ENCODE measurements around the gene SLAMF6. TPM values are rescaled to one million over a fixed set of nuclear protein-coding genes. Genes with fewer than 3 reads are reported as not detected.

The SLAMF6 gene
- total RNA-seq, 4 donors from 2014 or later: 0.49 to 1.2 (median 0.62) TPM; not detected in 1

DNA sequence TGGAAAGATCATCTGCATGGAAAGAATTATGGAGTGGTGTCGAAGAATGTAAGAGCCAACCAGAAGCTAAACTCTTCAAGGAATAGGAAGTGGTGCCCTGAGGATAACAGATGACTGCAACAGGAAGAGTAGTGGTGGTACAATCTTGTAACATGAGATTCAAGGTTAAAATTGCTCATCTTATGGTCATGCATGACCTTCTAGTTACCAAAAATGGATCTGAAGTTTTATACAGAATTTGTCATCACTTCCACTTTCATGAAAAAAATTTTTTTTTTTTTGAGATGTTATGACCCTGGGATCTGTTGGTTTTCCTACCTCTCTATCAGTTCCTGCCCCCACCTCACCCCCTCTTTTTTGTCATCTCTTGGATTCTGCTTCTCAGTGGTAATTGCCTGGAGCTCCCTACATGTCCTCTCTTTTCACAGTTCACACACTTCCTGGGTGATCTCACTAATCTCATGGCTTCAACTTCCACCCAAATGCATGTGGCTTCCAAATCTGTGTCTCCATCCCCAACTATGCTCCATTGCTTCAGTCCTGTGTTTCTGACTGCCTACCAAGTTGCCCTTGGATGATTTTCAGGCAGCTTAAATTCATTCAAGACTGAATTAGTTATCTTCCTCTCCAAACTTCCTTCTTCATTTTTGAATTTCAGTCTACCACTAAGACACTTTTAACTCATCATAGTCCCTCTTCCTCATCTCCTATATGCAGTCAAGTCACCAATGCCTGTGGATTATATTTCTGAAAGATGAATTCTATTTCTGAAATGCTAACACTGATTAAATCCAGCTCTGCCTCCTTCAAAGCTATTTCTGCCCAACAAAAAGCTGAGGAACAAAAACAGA, 48.4 kb downstream of the SLAMF6 start:
- no peak overlapping the region for H3K27ac ChIP-seq
- H3K27me3 ChIP-seq: no peaks in the 10 kb centered on the region
- no peaks in the 10 kb centered on the region for H3K9me3 ChIP-seq
- H3K4me1 ChIP-seq: no peaks in the 10 kb centered on the region
- no peak overlapping the region for H3K4me3 ChIP-seq
- TF ChIP-seq POLR2A (IDR thresholded peaks at IDR 0.05) (no peak), POLR2AphosphoS5 (IDR thresholded peaks at IDR 0.05) (no peak), EP300 (IDR thresholded peaks at IDR 0.05) (no peak)
- TF ChIP-seq, protein P1, sequence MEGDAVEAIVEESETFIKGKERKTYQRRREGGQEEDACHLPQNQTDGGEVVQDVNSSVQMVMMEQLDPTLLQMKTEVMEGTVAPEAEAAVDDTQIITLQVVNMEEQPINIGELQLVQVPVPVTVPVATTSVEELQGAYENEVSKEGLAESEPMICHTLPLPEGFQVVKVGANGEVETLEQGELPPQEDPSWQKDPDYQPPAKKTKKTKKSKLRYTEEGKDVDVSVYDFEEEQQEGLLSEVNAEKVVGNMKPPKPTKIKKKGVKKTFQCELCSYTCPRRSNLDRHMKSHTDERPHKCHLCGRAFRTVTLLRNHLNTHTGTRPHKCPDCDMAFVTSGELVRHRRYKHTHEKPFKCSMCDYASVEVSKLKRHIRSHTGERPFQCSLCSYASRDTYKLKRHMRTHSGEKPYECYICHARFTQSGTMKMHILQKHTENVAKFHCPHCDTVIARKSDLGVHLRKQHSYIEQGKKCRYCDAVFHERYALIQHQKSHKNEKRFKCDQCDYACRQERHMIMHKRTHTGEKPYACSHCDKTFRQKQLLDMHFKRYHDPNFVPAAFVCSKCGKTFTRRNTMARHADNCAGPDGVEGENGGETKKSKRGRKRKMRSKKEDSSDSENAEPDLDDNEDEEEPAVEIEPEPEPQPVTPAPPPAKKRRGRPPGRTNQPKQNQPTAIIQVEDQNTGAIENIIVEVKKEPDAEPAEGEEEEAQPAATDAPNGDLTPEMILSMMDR (IDR thresholded peaks at IDR 0.05): no peak
- no peaks in the 10 kb centered on the region for H3K36me3 ChIP-seq
- no peak for ATAC-seq
- WGBS, 2 donors (ENCODE audit: low coverage in 1 of 2): 76 to 90% methylated on average over 1 of the region's 1 CpG

DNA sequence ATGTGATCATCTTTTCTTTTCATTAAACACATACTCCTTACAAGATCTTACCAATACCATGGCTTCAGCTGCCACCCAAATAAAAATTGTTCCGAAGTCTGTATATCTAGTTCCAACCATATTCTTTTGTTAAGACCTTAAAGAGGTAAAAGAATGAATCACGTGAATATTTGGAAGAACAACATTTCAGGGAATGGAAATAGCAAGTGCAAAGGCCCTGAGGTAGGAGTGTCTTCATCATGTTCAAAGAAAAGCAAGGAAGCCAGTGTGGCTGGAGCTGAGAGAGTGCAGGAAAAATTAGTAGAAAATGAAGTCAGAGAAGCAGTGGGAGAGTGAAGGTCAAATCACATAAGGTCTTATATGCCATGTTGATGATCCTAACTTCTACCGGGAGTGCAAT, 50.9 kb downstream of the SLAMF6 start:
- Histone ChIP-seq H3K36me3 (no peaks in the 10 kb centered on the region), H3K4me3 (no peak overlapping the region), H3K27me3 (no peaks in the 10 kb centered on the region), H3K27ac (no peak overlapping the region), H3K4me1 (no peaks in the 10 kb centered on the region), H3K9me3 (no peaks in the 10 kb centered on the region)
- no peak for ATAC-seq
- TF ChIP-seq POLR2A (IDR thresholded peaks at IDR 0.05) (no peak), POLR2AphosphoS5 (IDR thresholded peaks at IDR 0.05) (no peak), EP300 (IDR thresholded peaks at IDR 0.05) (no peak)
- TF ChIP-seq, protein P1 (IDR thresholded peaks at IDR 0.05): no peak
- 90 to 100% methylated on average over 3 of the region's 3 CpGs for WGBS, 2 donors (ENCODE audit: low coverage in 1 of 2)

DNA sequence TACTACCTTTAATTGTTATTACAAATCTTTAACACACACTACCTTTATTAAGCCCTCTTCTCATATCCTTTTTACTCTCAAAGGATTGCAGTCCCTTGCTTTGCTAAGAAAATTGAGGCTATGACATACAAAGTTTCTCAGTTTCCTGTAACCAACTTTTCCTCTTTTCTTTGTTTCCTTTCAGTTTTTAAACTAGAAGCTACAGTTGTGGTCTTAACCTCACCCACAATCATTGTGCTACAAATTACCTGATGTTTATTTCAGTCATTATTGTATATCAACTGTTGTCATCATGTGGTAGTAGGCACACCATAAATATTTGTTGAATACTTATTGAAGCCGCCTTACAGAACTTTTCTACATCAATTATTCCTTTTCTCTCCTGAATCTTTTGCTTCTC, 51.8 kb downstream of the SLAMF6 start:
- Histone ChIP-seq H3K27ac (no peak overlapping the region), H3K36me3 (no peaks in the 10 kb centered on the region), H3K27me3 (no peaks in the 10 kb centered on the region), H3K9me3 (no peaks in the 10 kb centered on the region), H3K4me1 (no peaks in the 10 kb centered on the region), H3K4me3 (no peak overlapping the region)
- 63 to 86% methylated on average over 1 of the region's 1 CpG for WGBS, 2 donors (ENCODE audit: low coverage in 1 of 2)
- no peak for TF ChIP-seq POLR2AphosphoS5 (IDR thresholded peaks at IDR 0.05)
- no peak for TF ChIP-seq EP300 (IDR thresholded peaks at IDR 0.05)
- TF ChIP-seq POLR2A (IDR thresholded peaks at IDR 0.05): no peak
- TF ChIP-seq, protein P1 (IDR thresholded peaks at IDR 0.05): no peak
- no peak for ATAC-seq

DNA sequence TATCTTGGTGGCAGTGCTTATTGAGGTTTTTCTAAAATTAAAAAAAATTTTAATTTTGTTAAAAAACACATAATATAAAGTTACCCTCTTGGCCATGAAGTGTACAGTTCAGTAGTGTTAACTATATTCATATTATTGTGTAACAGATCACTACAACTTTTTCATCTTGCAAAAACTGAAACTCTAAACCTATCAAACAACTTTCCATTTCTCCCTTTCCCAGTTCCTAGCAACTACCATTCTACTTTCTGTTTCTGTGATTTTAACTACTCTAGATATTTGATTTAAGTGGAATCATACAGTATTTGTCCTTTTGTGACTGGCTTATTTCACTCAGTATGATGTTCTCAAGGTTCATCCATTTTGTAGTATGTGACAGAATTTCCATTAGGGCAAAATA, 55.5 kb downstream of the SLAMF6 start:
- no peaks in the 10 kb centered on the region for H3K36me3 ChIP-seq
- ATAC-seq: no peak
- H3K4me1 ChIP-seq: no peaks in the 10 kb centered on the region
- no peak overlapping the region for H3K27ac ChIP-seq
- H3K27me3 ChIP-seq: no peaks in the 10 kb centered on the region
- TF ChIP-seq EP300 (IDR thresholded peaks at IDR 0.05) (no peak), POLR2A (IDR thresholded peaks at IDR 0.05) (no peak), POLR2AphosphoS5 (IDR thresholded peaks at IDR 0.05) (no peak)
- TF ChIP-seq, protein P1 (IDR thresholded peaks at IDR 0.05): no peak
- peaks cover 0 to 5% (median 0%) of the 10 kb centered on the region in 3 donors for H3K9me3 ChIP-seq
- H3K4me3 ChIP-seq: no peak overlapping the region

DNA sequence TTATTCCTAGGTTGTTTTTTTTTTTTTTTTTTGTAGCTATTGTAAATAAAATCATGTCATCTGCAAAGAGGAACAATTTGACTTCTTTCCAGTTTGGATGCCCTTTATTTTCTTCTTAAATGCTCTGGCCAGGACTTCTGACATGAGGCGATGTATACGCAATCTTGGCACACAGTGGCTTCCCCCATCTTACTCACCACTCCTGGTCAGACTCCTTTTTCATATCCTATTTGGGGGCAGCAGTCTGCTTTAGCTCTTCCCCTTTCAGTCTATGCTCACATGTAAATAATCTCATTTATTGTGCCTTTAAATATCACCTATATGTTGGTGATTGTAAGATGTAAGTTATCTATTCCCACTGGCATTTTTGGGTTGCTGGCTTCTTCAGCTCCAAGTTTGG, 56.1 kb downstream of the SLAMF6 start:
- Histone ChIP-seq H3K4me3 (no peak overlapping the region), H3K27ac (no peak overlapping the region), H3K36me3 (no peaks in the 10 kb centered on the region), H3K9me3 (peaks cover 0 to 5% (median 0%) of the 10 kb centered on the region in 3 donors), H3K4me1 (no peaks in the 10 kb centered on the region), H3K27me3 (no peaks in the 10 kb centered on the region)
- no peak for ATAC-seq
- 62 to 86% methylated on average over 1 to 2 of the region's 2 CpGs for WGBS, 2 donors (ENCODE audit: low coverage in 1 of 2)
- TF ChIP-seq POLR2AphosphoS5 (IDR thresholded peaks at IDR 0.05): no peak
- TF ChIP-seq, protein P1 (IDR thresholded peaks at IDR 0.05): no peak
